HL-60 (cell line): ENCODE results near the gene OSCAR.
A peak's percentile ranks its signal among the peaks of the same experiment; 100 is the strongest.

ENCODE experiments used
- DNase-seq, 2 experiments: peaks; one replicate each; pipeline ENCODE4 v3.0.0-alpha.2; 2010 to 2020; ENCODE audit warnings: low read depth in 1 of 2, low spot score in 1 of 2
- H3K27ac ChIP-seq: fragments of 250-450 bp; sonication (Bioruptor Pico); replicated peaks from 2 replicates; pipeline ENCODE4 v1.5.1; 2020; ENCODE audit warnings: mild to moderate bottlenecking, moderate library complexity
- H3K27me3 ChIP-seq: fragments of 250-450 bp; sonication (Bioruptor Pico); 2 replicates; pipeline ENCODE4 v1.5.1; 2021; ENCODE audit warnings: mild to moderate bottlenecking, moderate library complexity; ENCODE audit not compliant: insufficient read depth, poor library complexity, severe bottlenecking
- H3K4me3 ChIP-seq: replicated peaks from 2 replicates; pipeline ENCODE4 v1.5.1; 2011; ENCODE audit warnings: mild to moderate bottlenecking, control low read depth, low read length; ENCODE audit not compliant: insufficient read depth
- GABPA ChIP-seq: IDR thresholded peaks from 2 replicates; pipeline ENCODE4 v1.6.1; 2012; ENCODE audit warnings: low read depth
- POLR2AphosphoS5 ChIP-seq: IDR thresholded peaks from 2 replicates; pipeline ENCODE4 v1.6.1; 2012; ENCODE audit warnings: low read depth
- SPI1 ChIP-seq: IDR thresholded peaks from 2 replicates; pipeline ENCODE4 v1.6.1; 2012; ENCODE audit warnings: low read depth, mild to moderate bottlenecking, borderline replicate concordance
- TF ChIP-seq, protein P1 (sequence below): IDR thresholded peaks from 2 replicates; pipeline ENCODE4 v1.6.1; 2012; ENCODE audit warnings: low read depth; ENCODE audit not compliant: insufficient replicate concordance
- TF ChIP-seq, protein P2 (sequence below): IDR thresholded peaks from one replicate; pipeline ENCODE4 v1.5.1; 2011; ENCODE audit warnings: low read length, control low read depth, inconsistent platforms; ENCODE audit not compliant: insufficient read depth

The OSCAR gene

DNA sequence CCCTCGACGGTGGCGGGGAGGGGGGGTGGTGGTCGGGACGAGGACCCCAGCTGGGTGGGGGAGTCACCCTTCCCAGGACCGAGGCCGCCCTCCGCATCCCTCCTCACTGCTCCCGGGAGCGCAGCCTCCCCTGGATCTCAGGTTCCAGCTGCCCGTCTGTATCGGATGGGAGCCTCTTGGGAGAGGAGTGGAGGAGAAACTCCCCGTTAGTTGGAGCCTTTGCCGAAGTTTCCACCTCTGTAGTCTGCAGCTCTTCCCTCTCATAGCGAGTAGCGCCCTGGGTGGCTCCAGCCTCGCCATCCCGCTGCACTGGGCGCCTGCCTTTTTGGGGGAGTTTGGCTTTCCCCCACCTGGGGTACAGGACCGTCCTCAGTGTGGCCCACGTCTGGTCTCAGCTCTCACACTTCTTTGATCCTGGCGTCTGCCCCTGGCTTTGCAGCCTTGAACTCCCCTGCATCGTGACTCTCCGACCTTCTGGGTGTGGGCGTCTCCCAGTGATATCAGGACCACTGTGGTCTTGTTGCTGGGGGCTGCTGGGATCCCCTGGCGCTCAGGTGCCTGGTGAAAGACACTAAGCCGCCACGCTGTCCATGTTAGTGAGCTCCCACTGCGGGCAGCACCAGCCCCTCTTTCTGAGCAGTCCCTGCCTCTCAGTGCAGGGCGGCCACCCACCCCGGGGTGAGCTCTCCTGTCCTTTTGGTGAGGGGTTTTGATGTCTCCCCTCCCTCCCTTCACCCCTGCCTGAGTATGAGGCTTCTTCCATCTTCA, 38.1 kb upstream of the OSCAR start:
- Histone ChIP-seq H3K4me3 (peak overlapping the region; percentile 78), H3K27me3 (no peaks in the 10 kb centered on the region), H3K27ac (no peak overlapping the region)
- TF ChIP-seq, protein P1, sequence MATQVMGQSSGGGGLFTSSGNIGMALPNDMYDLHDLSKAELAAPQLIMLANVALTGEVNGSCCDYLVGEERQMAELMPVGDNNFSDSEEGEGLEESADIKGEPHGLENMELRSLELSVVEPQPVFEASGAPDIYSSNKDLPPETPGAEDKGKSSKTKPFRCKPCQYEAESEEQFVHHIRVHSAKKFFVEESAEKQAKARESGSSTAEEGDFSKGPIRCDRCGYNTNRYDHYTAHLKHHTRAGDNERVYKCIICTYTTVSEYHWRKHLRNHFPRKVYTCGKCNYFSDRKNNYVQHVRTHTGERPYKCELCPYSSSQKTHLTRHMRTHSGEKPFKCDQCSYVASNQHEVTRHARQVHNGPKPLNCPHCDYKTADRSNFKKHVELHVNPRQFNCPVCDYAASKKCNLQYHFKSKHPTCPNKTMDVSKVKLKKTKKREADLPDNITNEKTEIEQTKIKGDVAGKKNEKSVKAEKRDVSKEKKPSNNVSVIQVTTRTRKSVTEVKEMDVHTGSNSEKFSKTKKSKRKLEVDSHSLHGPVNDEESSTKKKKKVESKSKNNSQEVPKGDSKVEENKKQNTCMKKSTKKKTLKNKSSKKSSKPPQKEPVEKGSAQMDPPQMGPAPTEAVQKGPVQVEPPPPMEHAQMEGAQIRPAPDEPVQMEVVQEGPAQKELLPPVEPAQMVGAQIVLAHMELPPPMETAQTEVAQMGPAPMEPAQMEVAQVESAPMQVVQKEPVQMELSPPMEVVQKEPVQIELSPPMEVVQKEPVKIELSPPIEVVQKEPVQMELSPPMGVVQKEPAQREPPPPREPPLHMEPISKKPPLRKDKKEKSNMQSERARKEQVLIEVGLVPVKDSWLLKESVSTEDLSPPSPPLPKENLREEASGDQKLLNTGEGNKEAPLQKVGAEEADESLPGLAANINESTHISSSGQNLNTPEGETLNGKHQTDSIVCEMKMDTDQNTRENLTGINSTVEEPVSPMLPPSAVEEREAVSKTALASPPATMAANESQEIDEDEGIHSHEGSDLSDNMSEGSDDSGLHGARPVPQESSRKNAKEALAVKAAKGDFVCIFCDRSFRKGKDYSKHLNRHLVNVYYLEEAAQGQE = no peak
- TF ChIP-seq GABPA (no peak), POLR2AphosphoS5 (no peak), SPI1 (no peak)
- TF ChIP-seq, protein P2, sequence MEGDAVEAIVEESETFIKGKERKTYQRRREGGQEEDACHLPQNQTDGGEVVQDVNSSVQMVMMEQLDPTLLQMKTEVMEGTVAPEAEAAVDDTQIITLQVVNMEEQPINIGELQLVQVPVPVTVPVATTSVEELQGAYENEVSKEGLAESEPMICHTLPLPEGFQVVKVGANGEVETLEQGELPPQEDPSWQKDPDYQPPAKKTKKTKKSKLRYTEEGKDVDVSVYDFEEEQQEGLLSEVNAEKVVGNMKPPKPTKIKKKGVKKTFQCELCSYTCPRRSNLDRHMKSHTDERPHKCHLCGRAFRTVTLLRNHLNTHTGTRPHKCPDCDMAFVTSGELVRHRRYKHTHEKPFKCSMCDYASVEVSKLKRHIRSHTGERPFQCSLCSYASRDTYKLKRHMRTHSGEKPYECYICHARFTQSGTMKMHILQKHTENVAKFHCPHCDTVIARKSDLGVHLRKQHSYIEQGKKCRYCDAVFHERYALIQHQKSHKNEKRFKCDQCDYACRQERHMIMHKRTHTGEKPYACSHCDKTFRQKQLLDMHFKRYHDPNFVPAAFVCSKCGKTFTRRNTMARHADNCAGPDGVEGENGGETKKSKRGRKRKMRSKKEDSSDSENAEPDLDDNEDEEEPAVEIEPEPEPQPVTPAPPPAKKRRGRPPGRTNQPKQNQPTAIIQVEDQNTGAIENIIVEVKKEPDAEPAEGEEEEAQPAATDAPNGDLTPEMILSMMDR = no peak
- no peak for DNase-seq

DNA sequence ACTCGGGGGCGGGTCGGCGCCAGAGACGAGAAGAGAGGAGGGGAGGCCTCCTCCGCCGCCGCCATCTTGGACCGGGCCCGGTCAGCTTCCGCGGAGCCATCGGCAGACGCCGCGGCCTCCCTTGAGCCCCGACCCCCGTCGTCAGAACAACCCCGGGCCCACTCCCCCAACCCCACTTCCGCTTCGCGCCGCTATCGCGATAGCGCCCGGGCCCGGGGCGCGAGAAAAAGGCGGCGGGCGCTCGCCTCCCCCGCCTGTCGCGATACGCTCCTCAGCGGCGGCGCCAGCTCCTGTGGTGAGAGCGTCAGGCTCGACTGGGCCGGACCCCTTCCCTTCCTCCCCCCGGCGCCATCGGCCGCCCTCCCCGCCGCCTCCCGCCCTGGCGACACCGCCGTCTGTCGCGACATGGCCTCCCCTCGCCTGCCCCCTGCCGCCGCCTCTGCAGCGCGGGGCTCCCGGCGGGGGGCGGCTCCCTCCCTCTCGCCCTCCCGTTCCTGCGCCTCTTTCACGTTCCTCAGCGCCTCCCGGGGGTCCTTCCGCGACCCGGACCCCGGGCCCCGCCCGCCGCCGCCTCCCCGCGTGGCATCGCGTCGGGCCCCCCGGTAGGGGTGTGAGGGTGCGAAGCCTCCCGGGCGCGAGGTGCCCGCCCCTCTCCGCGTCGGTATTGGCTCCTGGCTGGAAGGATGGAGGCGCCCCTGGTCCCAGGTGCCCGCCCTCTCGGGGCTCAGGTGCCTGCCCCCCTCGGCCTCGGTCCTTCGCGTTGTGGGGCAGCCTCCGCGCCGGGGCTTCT, 37.3 kb upstream of the OSCAR start, which contains the start of gene CNOT3:
TSS of gene CNOT3 (plus strand) at position 64 of the 790 bp plus-strand sequence. CDS start 5,217 bp downstream, outside the sequence.
- DNase-seq = no peak
- Histone ChIP-seq H3K4me3 (peak within 1 kb of the TSS; percentile 78), H3K27me3 (no peaks in the 10 kb centered on the region), H3K27ac (peak within 1 kb of the TSS; percentile 94)
- no peak for TF ChIP-seq SPI1
- peak; percentile 69; the same call in 1 of the 2 replicates for TF ChIP-seq POLR2AphosphoS5

DNA sequence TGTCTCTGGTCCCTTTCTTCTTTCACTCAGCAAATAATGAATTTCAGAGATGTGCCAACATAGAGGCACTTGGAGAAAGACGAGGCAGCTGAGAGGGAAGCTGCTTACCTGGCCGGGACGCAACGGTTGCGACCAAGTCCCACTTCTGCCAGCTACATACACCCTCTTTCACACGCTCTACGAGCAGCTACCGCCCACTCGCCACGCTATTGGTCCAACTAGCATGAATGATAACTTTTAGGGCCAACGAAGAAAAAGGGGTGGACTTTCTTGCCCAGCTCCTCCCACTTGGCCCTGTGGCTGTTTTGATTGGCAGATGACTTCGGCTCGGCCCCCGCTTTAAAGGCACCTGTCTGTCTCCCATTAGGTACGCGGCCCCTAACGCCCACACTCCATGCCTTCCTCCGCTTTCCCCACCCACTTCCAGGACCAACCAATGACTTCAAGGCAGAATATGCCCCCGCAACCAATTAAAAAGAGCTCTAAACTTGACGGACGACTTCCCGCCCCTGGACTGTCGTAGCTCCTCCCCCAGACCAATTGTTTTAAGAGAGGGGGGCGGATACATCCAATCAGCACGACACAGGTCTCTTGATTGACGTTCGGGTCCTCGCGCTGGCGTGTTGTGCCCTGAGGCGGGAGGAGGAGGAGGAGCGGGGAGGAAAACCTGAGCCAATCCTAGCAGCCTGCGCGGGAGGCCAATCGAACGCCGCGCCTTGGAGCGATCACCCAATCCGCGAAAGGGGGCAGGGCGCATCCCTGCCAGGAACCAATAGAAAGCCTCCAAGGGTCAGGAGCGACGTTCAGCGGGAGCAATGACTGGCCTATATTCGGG, 36.5 kb upstream of the OSCAR start:
- H3K4me3 ChIP-seq = peak overlapping the region; percentile 47
- no peaks in the 10 kb centered on the region for H3K27me3 ChIP-seq
- peak; percentile 100 for DNase-seq
- H3K27ac ChIP-seq = peak overlapping the region; percentile 94
- TF ChIP-seq, protein P1 = no peak
- TF ChIP-seq POLR2AphosphoS5 (peak; percentile 13), SPI1 (no peak; the same call in 1 of the 2 replicates)

DNA sequence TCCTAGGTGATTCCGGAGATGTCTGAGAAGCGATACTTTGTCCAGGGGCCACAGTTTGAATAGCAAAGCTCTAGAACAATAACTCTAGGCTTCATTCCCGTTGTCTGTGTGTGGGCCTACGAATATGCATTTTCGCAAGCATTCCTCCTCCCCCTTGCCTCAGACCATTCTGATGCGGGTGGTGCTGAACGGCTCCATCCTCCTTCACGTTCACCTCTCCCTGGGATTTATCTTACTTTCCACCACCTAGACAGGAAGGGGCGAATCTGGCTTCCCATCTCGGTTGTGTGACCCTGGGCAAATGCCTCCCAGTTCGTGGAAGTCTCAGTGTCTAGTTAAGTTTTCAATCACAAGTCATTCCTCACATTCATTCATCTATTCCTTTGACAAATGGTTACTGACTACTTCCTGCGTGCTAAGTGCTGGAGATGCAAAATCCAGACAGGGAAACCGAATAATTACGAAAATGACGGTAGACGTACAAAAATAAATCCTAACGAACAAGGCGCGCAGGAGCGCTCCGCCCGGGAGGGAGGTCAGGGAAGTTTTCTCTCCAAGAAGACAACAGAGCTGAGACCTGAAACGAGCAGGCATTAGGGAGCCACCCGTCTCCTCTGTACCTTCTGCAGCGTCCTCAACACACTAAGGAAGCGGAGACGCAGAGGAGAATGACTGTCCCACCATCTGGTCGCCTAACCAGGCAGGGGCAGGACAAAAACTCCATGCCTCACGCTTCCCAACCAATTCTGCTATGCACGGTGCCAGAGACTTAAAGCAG, 35.7 kb upstream of the OSCAR start:
- peak overlapping the region; percentile 47 for H3K4me3 ChIP-seq
- TF ChIP-seq, protein P1 = no peak
- no peak for TF ChIP-seq GABPA
- TF ChIP-seq POLR2AphosphoS5 = no peak
- no peak for TF ChIP-seq SPI1
- TF ChIP-seq, protein P2 = no peak
- no peaks in the 10 kb centered on the region for H3K27me3 ChIP-seq
- H3K27ac ChIP-seq = peak overlapping the region; percentile 47
- no peak for DNase-seq
